GM19324 (cell line): ENCODE measurements around the gene BTNL3.
"Not testable (repeated sequence)": the region's sequence is repeated elsewhere in the genome, so short reads cannot be mapped to it uniquely, and the experiment has no call there.

Source experiments
- ATAC-seq: cut with Tn5 transposase; IDR thresholded peaks from one replicate; pipeline ENCODE4 v1.9.1; 2021; ENCODE audit warnings: mild to moderate bottlenecking, moderate library complexity; ENCODE audit not compliant: unreplicated experiment, low FRiP score

Gene BTNL3

GRCh38 chr5:180988592-180988991 is at the start of gene BTNL3:
Gene BTNL3, plus strand, starts transcription at chr5:180988846. Its CDS starts 183 bp downstream, at chr5:180989029.
- ATAC-seq = no peak

GRCh38 chr5:180950291-180950949 is 38.2 kb upstream of the BTNL3 start:
- no peak for ATAC-seq

GRCh38 chr5:180959661-180960060 is 29.0 kb upstream of the BTNL3 start:
- ATAC-seq = no peak

- no peak for ATAC-seq
Measured at GRCh38 chr5:180960209-180960608, 28.4 kb upstream of the BTNL3 start.

GRCh38 chr5:180969406-180969805 is 19.2 kb upstream of the BTNL3 start:
- ATAC-seq = no peak

- ATAC-seq = no peak
Measured at GRCh38 chr5:180970336-180970735, 18.3 kb upstream of the BTNL3 start.

- ATAC-seq = no peak
Measured at GRCh38 chr5:180970875-180971274, 17.8 kb upstream of the BTNL3 start.

GRCh38 chr5:180974612-180975315 is 13.9 kb upstream of the BTNL3 start:
- peak; percentile 12 for ATAC-seq

GRCh38 chr5:180975338-180975737 is 13.3 kb upstream of the BTNL3 start:
- ATAC-seq = peak; percentile 76

- no peak for ATAC-seq
Measured at GRCh38 chr5:180976518-180976917, 12.1 kb upstream of the BTNL3 start.

- no peak for ATAC-seq
Measured at GRCh38 chr5:180977852-180978251, 10.8 kb upstream of the BTNL3 start.

- ATAC-seq = no peak
Measured at GRCh38 chr5:180982008-180982741, 6.5 kb upstream of the BTNL3 start.

GRCh38 chr5:180988016-180988415 is 630 bp upstream of the BTNL3 start:
- ATAC-seq = no peak

- ATAC-seq = no peak
Measured at GRCh38 chr5:180990086-180990881, 1.6 kb downstream of the BTNL3 start.

GRCh38 chr5:180990882-180991242 is 2.2 kb downstream of the BTNL3 start:
- ATAC-seq = no peak

GRCh38 chr5:181001947-181002346 is 13.3 kb downstream of the BTNL3 start:
- no peak for ATAC-seq

GRCh38 chr5:181005791-181006190 is 17.1 kb downstream of the BTNL3 start:
- ATAC-seq = no peak

GRCh38 chr5:181008136-181008535 is 19.5 kb downstream of the BTNL3 start:
- no peak for ATAC-seq

GRCh38 chr5:181010018-181010417 is 21.4 kb downstream of the BTNL3 start:
- not testable (repeated sequence) for ATAC-seq

GRCh38 chr5:181014654-181015053 is 26.0 kb downstream of the BTNL3 start:
- ATAC-seq = not testable (repeated sequence)

GRCh38 chr5:181017448-181017847 is 28.8 kb downstream of the BTNL3 start:
- ATAC-seq = not testable (repeated sequence)
